Activated T-helper 1 cell treated with anti-CD3 and anti-CD28 coated beads, Interleukin-12 subunit alpha, Interleukin-12 subunit beta, Interleukin-2, Interleukin-4 antibody, amounts not matched to agents 30 ng/mL and 10 ng/mL and 1 ng/mL, durations not matched to agents 14 hours and 24 hours and 36 hours (primary cell): ENCODE measurements around the gene RYR2. TPM values are rescaled to one million over a fixed set of nuclear protein-coding genes. Genes with fewer than 3 reads are reported as not detected.
"Not testable (repeated sequence)": the region's sequence is repeated elsewhere in the genome, so short reads cannot be mapped to it uniquely, and the experiment has no call there.

Experiments used
- DNase-seq: peaks from one replicate; pipeline ENCODE4 v3.0.0; 2021; ENCODE audit warnings: low spot score
- H3K27ac Mint-ChIP-seq: one replicate; pipeline ENCODE4 v1.8.0; 2021; ENCODE audit warnings: mild to moderate bottlenecking, mixed read lengths
- H3K27me3 Mint-ChIP-seq: one replicate; pipeline ENCODE4 v1.8.0; 2022; ENCODE audit warnings: mild to moderate bottlenecking, moderate library complexity, mixed read lengths; ENCODE audit not compliant: insufficient read depth
- H3K36me3 Mint-ChIP-seq: one replicate; pipeline ENCODE4 v1.8.0; 2021; ENCODE audit warnings: low read depth, mixed read lengths
- H3K4me1 Mint-ChIP-seq: one replicate; pipeline ENCODE4 v1.8.0; 2021; ENCODE audit warnings: low read depth, mixed read lengths
- H3K4me3 Mint-ChIP-seq: one replicate; pipeline ENCODE4 v1.8.0; 2021; ENCODE audit warnings: mild to moderate bottlenecking, moderate library complexity, mixed read lengths
- H3K9me3 Mint-ChIP-seq: one replicate; pipeline ENCODE4 v1.8.0; 2021; ENCODE audit warnings: mixed read lengths
- intact Hi-C: fragments of 100-400 bp; cut with micrococcal nuclease; formaldehyde crosslinking; loops from one replicate; pipeline ENCODE4 v1.15.1; 2024
- total RNA-seq: library from RNA; stranded (reverse); gene quantifications from 2 replicates; pipeline ENCODE4 v1.2.3, GENCODE V29; 2022

RYR2 gene
- total RNA-seq, 1 donor from 2014 or later: not detected

- Mint-ChIP-seq H3K27me3 (no peaks in the 10 kb centered on the region), H3K4me1 (no peaks in the 10 kb centered on the region), H3K27ac (no peak overlapping the region), H3K36me3 (no peaks in the 10 kb centered on the region), H3K9me3 (no peaks in the 10 kb centered on the region), H3K4me3 (no peak overlapping the region)
- DNase-seq: no peak
- intact Hi-C loops: no loop called here
Observed at GRCh38 chr1:237799762-237800474, 757.9 kb downstream of the RYR2 start.

GRCh38 chr1:237804516-237804915 is 762.5 kb downstream of the RYR2 start:
- no peaks in the 10 kb centered on the region for H3K9me3 Mint-ChIP-seq
- H3K4me1 Mint-ChIP-seq: no peaks in the 10 kb centered on the region
- no peaks in the 10 kb centered on the region for H3K27me3 Mint-ChIP-seq
- intact Hi-C loops: no loop called here
- H3K27ac Mint-ChIP-seq: no peak overlapping the region
- H3K36me3 Mint-ChIP-seq: no peaks in the 10 kb centered on the region
- DNase-seq: no peak
- H3K4me3 Mint-ChIP-seq: no peak overlapping the region

- H3K9me3 Mint-ChIP-seq: no peaks in the 10 kb centered on the region
- DNase-seq: no peak
- H3K27ac Mint-ChIP-seq: no peak overlapping the region
- no peak overlapping the region for H3K4me3 Mint-ChIP-seq
- no peaks in the 10 kb centered on the region for H3K36me3 Mint-ChIP-seq
- intact Hi-C loops: no loop called here
- peaks cover 2% of the 10 kb centered on the region for H3K27me3 Mint-ChIP-seq
- no peaks in the 10 kb centered on the region for H3K4me1 Mint-ChIP-seq
Observed at GRCh38 chr1:237809099-237809498, 767.1 kb downstream of the RYR2 start.

- no peaks in the 10 kb centered on the region for H3K9me3 Mint-ChIP-seq
- no peaks in the 10 kb centered on the region for H3K36me3 Mint-ChIP-seq
- peaks cover 2% of the 10 kb centered on the region for H3K27me3 Mint-ChIP-seq
- DNase-seq: no peak
- H3K4me1 Mint-ChIP-seq: no peaks in the 10 kb centered on the region
- no peak overlapping the region for H3K27ac Mint-ChIP-seq
- intact Hi-C loops: no loop called here
- H3K4me3 Mint-ChIP-seq: no peak overlapping the region
Observed at GRCh38 chr1:237811633-237812032, 769.6 kb downstream of the RYR2 start.

- intact Hi-C loops: no loop called here
- H3K4me3 Mint-ChIP-seq: no peak overlapping the region
Observed at GRCh38 chr1:237812061-237812460, 770.1 kb downstream of the RYR2 start.

GRCh38 chr1:237814319-237814924 is 772.4 kb downstream of the RYR2 start:
- DNase-seq: no peak
- Mint-ChIP-seq H3K9me3 (no peaks in the 10 kb centered on the region), H3K4me3 (no peak overlapping the region), H3K27ac (no peak overlapping the region), H3K4me1 (no peaks in the 10 kb centered on the region), H3K36me3 (no peaks in the 10 kb centered on the region), H3K27me3 (peaks cover 2% of the 10 kb centered on the region)
- intact Hi-C loops: no loop called here

More at GRCh38 chr1:237812061-237812460, 770.1 kb downstream of the RYR2 start:
- Mint-ChIP-seq H3K27ac (no peak overlapping the region), H3K36me3 (no peaks in the 10 kb centered on the region), H3K27me3 (peaks cover 2% of the 10 kb centered on the region), H3K9me3 (no peaks in the 10 kb centered on the region), H3K4me1 (no peaks in the 10 kb centered on the region)
- no peak for DNase-seq

- Mint-ChIP-seq H3K27me3 (no peaks in the 10 kb centered on the region), H3K9me3 (no peaks in the 10 kb centered on the region), H3K27ac (no peak overlapping the region), H3K36me3 (no peaks in the 10 kb centered on the region), H3K4me3 (no peak overlapping the region), H3K4me1 (no peaks in the 10 kb centered on the region)
- intact Hi-C loops: no loop called here
- no peak for DNase-seq
Observed at GRCh38 chr1:237817277-237817676, 775.3 kb downstream of the RYR2 start.

- H3K4me1 Mint-ChIP-seq, DNase-seq, H3K9me3 Mint-ChIP-seq, intact Hi-C loops, H3K4me3 Mint-ChIP-seq, H3K27me3 Mint-ChIP-seq, H3K27ac Mint-ChIP-seq, H3K36me3 Mint-ChIP-seq: not testable (repeated sequence)
Observed at GRCh38 chr1:237820634-237821033, 778.6 kb downstream of the RYR2 start.

- H3K9me3 Mint-ChIP-seq: peaks cover 4% of the 10 kb centered on the region
- no peak overlapping the region for H3K4me3 Mint-ChIP-seq
- no peak for DNase-seq
- H3K27me3 Mint-ChIP-seq: no peaks in the 10 kb centered on the region
- intact Hi-C loops: no loop called here
- H3K27ac Mint-ChIP-seq: no peak overlapping the region
- H3K4me1 Mint-ChIP-seq: no peaks in the 10 kb centered on the region
- H3K36me3 Mint-ChIP-seq: no peaks in the 10 kb centered on the region
Observed at GRCh38 chr1:237832858-237833257, 790.9 kb downstream of the RYR2 start.

- Mint-ChIP-seq H3K4me3 (no peak overlapping the region), H3K27ac (no peak overlapping the region), H3K27me3 (no peaks in the 10 kb centered on the region), H3K36me3 (no peaks in the 10 kb centered on the region), H3K4me1 (no peaks in the 10 kb centered on the region), H3K9me3 (peaks cover 4% of the 10 kb centered on the region)
- DNase-seq: no peak
- intact Hi-C loops: no loop called here
Observed at GRCh38 chr1:237834048-237834447, 792.1 kb downstream of the RYR2 start.

- Mint-ChIP-seq H3K27ac (no peak overlapping the region), H3K4me3 (no peak overlapping the region), H3K27me3 (no peaks in the 10 kb centered on the region), H3K4me1 (no peaks in the 10 kb centered on the region), H3K9me3 (peaks cover 4% of the 10 kb centered on the region), H3K36me3 (no peaks in the 10 kb centered on the region)
- intact Hi-C loops: no loop called here
- no peak for DNase-seq
Observed at GRCh38 chr1:237834461-237834860, 792.5 kb downstream of the RYR2 start.

GRCh38 chr1:237838320-237838719 is 796.3 kb downstream of the RYR2 start:
- no peak for DNase-seq
- Mint-ChIP-seq H3K27me3 (no peaks in the 10 kb centered on the region), H3K4me1 (no peaks in the 10 kb centered on the region), H3K36me3 (no peaks in the 10 kb centered on the region), H3K27ac (no peak overlapping the region), H3K4me3 (no peak overlapping the region), H3K9me3 (peaks cover 4% of the 10 kb centered on the region)
- intact Hi-C loops: no loop called here

- Mint-ChIP-seq H3K4me1 (no peaks in the 10 kb centered on the region), H3K9me3 (peaks cover 4% of the 10 kb centered on the region), H3K36me3 (no peaks in the 10 kb centered on the region), H3K27me3 (no peaks in the 10 kb centered on the region), H3K27ac (no peak overlapping the region), H3K4me3 (no peak overlapping the region)
- intact Hi-C loops: no loop called here
- no peak for DNase-seq
Observed at GRCh38 chr1:237838904-237839534, 797.0 kb downstream of the RYR2 start.
